HG02678 (cell line): Measurements from ENCODE around the gene SAMD3.
"Not testable (repeated sequence)": the region's sequence is repeated elsewhere in the genome, so short reads cannot be mapped to it uniquely, and the experiment has no call there.

Source experiments
- ATAC-seq: cut with Tn5 transposase; IDR thresholded peaks from one replicate; pipeline ENCODE4 v1.9.1; 2021; ENCODE audit warnings: mild to moderate bottlenecking, moderate library complexity; ENCODE audit not compliant: unreplicated experiment

Gene SAMD3

DNA sequence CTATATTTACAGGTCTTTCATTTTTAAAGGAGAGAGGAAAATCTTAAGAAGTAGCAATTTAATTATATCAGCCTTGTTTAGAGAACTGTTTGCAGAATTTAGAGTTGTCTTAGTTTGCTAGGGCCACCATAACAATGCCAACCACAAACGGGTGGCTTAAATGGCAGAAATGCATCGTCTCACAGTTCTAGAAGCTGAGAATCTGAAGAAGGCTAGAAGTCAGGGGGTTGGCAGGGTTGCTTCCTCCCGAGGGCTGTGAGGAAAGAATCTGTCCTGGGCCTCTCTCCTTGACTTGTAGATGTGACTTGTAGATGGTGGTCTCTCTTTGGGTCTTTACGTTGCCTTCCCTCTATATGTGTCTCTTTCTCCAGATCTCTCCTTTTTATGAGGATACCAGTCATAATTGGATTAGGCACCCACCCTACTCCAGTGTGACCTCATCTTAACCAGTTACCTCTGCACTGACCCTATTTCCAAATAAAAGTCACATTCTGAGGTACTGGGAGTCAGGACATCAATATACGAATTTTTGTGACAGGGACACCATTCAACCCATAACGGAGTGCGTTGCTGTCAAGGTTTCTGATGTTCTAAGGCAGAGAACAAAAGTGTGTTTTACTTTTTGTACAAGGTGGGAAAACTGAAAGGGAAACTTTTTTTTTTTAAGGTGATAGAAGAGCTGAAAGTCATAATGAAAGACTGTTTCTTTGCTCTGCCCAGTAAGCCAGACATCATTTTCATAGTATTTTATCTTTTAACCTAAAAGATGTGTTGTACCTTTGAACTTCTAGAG, 84.4 kb downstream of the SAMD3 start:
- peak; percentile 45 for ATAC-seq

DNA sequence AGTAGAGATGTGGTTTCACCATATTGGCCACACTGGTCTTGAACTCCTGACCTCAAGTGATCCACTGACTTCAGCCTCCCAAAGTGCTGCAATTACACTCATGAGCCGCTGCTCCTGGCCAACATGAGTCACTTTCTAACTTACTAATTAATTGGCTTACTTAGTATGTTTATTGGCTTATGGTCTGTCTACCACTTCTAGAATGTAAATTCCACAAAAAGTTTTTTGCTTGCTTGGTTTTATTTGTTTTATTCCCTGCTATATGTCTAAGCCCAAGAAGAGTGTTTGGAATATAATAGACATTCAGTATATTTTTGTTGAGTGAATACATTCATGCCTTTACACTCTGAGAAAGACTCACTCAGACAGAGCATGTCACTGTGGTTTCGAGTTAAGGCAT, 86.0 kb downstream of the SAMD3 start:
- ATAC-seq: no peak

DNA sequence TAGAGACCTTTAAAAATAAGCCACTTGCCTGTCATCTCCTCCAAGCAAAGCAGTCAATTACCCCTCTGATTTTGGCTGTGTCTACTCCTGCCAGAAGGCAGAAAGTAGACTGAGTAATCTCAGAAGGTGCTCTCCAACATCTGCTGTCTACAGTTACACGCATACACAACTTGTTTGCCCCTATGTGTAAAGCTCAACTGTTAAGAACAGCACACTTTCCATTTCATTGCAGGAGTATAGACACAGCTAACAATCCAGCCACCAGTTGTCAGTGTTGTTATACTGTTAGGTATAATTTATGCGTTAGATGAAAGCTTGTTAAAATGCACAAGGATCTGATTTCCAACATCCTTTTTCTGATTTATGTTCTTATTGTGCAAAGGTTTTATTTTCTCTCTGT, 88.2 kb downstream of the SAMD3 start:
- ATAC-seq: no peak

DNA sequence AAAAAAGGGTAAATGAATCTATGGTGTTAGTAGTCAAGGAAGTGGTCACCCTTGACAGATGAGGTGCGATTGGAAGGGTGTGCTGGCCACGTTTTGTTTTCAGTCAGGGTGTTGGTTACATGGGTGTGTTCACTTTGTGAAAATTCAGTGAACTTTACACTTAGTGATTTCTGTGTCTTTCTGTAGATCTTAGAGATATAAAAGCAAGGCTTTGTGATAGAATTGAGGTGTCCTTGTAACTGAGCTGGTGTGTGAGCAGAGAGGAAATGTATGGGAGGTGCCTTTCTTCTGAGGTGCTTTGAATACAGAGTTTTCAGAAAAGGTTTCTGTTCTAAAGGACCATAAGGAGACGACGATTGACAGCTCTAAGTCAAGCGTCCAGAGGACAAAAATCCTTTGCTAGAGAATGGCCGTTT, 90.5 kb downstream of the SAMD3 start:
- peak; percentile 74 for ATAC-seq

DNA sequence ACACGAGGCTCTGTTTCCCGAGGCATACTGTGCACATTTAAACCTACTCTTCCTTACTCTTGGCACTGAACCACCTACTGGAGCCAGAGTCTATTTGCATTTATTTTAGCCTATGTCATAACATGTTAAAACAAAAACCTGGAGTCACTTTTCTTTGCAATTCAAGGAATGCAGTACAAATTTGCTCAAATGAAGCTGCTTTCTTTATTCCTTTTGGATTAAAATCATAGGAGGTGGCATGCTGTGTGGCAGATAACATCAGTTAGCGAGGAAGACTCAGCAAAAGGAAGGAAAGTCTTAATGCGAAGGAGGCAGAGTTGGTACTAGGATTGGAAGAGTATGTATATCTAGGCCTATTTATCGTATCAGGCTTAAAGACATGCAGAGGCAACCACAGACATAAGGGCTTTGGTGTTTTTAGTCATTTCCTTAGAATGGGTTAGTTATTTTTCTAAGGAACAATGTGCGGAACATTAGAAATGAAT, 92.9 kb downstream of the SAMD3 start:
- ATAC-seq: no peak

DNA sequence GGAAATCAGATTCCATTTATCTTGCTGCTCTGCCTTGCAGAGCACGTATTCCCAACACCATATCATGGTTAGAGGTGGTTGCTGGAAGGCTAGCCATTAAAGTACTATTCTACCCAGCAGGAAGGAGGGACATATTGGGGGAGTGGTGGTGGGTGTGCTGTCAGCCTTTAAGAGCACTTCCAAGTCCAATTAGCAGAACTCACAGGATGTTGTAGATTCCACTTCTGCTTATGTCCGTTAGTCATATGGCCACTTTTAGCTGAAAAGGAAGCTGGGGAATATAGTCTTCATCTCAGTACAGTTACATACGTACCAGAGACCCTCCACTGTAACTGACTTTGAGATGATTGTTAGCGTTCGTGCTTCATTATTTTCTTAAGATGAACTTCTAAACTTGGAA, 94.4 kb downstream of the SAMD3 start:
- ATAC-seq: no peak

DNA sequence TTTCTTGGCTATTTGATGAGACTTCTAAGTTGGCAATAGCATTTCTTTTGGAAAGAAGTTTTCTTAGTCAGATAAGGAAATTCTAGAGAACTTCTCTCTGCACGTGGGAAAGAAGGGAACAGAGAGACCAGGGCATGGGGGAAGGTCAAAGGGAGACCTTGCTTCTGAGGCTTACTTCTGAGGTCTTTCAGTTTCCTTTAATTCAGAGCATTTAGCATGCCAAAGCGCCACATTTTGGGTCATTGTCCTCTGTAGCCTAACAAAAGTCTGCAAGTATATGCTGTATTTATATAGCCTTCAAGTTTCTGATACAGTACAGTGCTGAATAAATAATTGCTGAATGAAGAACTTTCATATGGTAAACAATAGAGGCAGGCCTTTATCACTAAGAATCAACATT, 95.6 kb downstream of the SAMD3 start:
- no peak for ATAC-seq

DNA sequence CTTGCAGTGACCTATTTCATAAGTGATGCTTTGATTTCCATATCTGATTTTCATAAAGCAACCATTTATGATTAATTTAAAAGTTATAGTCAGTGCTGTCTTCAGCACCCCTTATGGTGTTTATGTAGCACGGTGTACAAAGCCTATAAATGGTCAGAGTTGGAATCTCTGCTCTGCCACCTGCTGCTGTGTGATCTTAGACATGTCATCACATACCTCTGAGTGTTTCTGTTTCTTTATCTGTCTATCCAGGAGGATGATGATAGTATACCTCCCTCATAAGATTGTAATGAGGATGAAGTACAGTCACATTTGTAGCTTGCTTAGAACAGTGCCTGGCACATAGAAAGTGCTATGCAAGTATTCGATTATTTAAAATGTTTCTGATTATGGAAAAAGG, 100.5 kb downstream of the SAMD3 start:
- ATAC-seq: no peak

DNA sequence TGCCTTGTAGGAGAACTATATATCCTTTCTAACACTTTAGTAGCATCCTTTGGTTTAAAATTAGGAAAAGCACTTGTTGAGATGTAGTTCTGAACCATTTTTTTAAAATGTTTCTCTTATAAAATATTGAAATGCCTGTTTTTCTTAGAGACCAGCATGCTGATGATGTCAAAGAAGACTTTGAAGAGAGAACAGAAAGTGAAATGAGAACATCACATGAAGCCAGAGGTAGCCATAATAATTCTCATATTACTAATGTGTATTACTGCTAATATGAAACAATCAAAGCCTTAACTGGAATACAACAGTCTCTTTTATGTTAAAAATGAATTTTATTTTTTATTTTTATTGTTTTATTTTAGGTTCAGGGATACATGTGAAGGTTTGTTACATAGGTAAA, 102.0 kb downstream of the SAMD3 start:
- ATAC-seq: no peak

DNA sequence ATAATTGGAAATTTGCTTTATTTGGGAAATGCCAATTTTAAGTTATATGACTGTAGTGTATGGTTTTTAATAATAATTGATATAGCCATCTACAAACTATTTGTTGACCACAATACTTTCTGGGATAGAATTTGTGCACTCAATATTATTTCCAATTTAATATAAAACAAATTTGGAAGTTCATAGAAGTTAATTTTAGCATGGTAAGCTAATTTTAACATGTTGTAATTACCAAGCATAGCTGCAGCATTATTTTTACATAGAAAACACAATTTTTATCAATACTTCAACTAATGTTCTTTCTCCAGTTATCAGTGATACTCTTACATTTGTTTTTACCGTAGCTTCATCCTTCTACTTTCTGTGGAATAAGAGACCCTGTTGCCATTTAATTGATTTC, 103.5 kb downstream of the SAMD3 start:
- ATAC-seq: no peak

DNA sequence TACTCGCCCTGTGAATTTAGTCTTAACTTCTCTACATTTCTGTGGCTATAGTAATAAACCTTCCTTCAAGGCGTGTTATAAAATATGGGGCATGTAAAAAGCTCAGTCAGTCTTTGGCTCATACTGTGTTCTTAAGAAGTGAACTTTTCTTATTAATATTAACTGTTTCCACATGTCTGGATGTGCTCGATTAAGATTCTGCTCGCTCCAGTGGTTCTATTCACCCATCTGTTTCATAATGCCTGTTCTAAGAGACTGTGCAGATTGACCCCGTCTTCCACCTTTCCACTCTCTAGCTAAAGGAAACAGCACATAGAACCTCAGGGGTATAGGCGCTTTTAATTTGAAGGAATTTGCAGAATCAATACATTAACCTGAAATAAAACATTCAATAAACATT, 104.5 kb downstream of the SAMD3 start:
- ATAC-seq: no peak

DNA sequence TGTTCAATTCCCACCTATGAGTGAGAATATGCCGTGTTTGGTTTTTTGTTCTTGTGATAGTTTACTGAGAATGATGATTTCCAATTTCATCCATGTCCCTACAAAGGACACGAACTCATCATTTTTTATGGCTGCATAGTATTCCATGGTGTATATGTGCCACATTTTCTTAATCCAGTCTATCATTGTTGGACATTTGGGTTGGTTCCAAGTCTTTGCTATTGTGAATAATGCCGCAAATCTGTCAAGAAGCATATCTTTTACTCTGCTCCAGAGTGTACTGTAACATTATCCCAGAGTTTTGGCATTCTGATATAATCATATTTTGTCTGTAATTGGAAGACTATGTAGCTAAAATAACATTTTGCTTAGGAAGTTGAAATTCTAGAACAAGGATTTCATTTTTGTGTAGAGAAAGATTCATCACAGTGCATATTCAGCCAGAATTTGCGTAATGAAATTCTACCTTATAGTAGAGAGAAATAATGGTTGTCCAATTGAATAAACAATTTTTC, 105.5 kb downstream of the SAMD3 start:
- ATAC-seq: not testable (repeated sequence)

DNA sequence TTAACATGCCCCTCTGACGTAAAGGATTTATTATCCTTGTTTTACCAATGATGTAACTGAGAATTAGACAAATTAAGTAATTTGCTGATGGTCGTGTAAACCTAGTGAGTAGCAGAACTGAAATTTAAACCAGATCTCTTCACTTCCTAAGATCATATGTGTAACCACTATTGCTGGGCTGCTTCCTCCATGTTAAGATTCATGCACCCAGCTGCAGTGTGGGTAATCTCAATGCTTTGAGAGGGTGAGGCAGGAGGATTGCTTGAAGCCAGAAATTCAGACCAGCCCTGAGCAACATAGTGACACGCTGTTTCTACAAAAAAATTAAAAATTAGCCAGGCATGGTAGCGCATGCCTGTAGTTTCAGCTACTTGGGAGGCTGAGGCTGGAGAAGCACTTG, 106.5 kb downstream of the SAMD3 start:
- peak; percentile 36 for ATAC-seq

DNA sequence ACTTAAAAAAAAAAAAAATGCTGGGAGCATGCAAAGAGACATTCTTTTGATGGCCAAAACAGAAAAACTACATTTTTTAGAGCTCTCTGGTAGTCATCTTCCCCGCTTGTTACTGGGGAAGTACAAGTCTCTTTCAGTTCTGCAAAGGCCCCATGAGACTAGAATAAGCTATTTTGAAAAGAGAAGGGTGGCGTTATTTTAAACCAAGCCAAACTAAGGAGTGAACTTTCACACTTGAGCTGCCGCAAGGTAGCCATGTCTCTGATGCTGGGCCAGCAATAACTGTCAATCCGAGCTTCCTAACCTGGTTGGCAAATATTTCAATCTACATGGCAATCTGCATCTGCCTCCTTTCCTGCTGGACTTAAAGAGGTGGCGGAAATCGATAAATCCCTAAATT, 107.7 kb downstream of the SAMD3 start:
- ATAC-seq: peak; percentile 96

DNA sequence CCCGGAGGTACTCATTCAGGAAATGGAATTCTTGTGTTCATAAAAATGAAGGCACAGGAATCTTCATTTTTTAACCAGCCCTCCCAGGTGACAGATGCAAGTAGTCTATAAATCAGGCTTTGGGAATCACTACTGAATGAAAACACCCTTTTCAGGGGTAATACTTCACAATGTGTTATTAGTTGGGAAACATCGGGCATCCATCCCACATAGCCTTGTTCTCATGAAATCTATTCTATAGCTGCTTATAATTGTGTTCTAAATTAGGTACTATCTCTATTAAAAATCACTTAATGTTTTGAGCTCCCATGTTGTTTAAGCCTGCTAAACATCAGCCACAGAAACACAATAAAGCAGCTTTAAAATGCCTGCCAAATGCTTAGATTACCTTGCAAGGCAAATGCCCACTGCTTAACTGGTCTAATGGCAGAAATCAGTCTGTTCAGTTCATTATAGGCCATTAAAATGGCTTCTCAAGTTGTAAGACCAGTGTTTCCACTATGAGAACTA, 109.5 kb downstream of the SAMD3 start:
- no peak for ATAC-seq

DNA sequence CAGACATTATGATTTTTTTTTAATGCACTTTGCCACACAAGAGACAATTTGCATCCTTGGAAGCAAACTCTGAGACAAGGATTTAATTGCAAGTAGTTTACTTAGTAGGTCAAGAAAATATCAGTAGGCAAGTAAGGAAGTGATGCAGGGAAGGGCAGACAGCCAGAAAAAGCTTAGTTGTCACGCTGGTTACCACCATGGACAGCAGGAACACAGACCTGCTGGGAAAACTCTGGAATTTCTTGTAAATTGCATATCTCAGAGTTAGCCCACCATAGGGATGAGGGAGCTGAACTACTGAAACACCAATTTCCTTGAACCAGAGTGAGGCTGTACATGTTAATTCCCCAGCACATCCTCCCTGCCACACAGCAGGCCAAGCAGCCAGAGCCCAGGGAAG, 111.7 kb downstream of the SAMD3 start:
- ATAC-seq: no peak

DNA sequence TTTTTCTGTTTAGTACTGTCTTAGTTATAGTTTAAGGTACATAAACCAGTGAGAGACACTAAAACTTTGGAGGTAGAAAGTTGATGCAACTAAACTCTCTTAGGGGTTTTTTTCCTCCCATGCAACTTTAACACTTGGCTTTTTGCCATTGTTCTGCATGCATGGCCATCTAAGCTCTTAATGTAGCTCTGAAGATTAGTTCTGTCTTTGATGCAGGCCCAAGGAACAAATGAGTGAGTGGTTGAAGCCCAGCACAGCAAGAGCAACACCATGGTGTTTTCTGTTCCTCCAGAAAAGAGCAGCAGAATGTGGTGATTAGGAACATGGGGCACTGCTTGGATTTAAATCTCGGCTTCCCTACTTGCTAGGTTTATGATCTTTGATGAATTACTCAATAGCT, 115.0 kb downstream of the SAMD3 start:
- ATAC-seq: no peak

DNA sequence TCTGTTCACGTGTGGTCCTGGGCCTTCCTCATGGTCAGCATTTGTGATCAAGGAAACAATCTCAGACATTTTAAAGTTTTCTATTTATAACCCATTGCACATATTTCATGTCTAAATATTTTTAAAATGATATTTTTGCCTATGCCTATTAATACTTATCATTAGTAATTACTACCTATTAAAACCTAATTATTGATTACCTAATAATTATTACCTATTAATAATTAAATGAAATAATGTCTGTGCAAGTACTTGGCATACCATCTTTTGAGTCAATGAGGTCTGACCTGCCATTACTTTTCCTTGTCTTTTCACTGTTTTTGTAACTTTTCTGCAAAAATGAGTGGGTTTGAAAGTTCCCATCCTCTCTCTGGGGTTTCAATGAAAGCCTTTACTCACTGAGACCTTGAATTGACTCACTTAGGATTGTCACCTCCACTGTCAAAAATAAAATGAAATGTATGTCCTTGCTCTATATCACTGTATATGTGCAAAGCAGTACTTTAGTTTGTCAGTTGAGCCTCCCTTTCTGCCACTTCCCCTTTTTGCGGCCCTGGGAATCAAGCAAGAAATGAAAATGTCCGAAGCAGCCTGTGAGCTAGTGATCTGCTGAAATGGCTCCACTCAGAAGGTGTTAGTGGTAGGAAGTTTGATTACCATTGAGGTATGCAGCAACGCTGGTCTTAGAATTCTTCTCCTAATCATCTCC, 116.6 kb downstream of the SAMD3 start:
- ATAC-seq: peak; percentile 88

DNA sequence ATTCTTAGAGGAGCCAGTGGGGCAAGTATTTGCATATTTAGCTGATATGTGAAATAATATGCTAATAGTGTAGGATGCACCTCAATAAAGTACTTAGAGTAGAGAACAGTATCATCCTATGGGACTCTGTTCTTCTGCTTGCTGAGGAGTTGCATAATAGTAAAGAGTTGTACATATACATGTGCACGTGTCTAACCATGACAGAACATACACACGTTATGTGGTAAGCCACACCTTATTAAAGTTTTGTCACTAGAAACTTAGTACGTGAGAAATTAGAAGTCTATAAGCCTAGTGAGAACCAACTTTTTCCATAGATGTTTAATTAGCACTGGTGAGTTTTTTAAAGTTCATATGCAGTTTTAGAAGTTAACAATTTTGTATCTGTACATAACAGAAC, 123.6 kb downstream of the SAMD3 start:
- ATAC-seq: no peak

DNA sequence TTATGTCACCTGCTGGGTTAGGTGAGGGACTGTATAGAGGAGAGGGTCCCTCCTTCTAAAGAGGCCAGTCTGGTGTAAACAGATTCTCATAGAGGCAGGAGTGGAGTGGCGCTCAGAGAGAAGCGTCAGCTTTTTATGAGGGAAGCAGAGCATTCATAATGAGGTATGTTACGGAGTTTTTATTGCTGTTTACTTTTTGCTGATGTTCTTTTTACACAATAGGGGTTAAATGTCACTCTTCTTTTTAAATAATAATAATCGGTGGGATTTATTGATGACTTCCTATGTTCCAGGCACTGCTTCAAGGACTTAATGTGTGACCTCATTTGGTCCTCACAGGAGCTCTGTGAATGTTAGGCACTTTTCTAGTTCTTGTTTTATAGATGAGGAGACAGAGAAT, 124.4 kb downstream of the SAMD3 start:
- no peak for ATAC-seq
